Skin epidermis (tissue), 12 donors: ENCODE data around the gene PLG.
"Not testable (repeated sequence)": the region's sequence is repeated elsewhere in the genome, so short reads cannot be mapped to it uniquely, and the experiment has no call there.

Source experiments
- H3K27ac ChIP-seq, 21 experiments: fragments of 200-600 bp; sonication (generic) in 11 of 21; one replicate each; pipeline ENCODE4 v1.5.0; 2020; ENCODE audit warnings: mild to moderate bottlenecking in 3 of 21, inconsistent platforms in 2 of 21, moderate library complexity in 2 of 21
- H3K4me3 ChIP-seq, 7 experiments: fragments of 200-600 bp; sonication (generic) in 2 of 7; one replicate each; pipeline ENCODE4 v1.5.0; 2020; ENCODE audit warnings: inconsistent platforms in 2 of 7, mild to moderate bottlenecking in 2 of 7, moderate library complexity in 1 of 7

PLG gene

DNA sequence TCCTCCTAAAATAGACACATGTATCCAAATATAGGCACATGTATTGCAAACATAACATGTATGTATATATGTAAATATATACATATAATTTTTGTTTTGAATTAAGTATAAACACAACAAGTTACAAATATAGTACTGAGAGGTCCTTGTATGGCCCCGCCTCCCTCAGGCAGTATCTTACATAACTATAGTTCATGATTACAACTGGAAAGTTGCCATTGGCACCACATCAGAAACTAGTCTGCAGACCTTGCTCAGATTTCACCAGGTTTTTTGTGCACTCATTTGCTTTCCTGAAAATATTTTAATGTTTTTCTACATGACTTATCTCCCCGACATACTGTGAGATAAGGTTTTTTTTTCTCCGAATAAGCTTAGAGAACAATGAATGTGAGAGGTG is 5.2 kb upstream of the PLG start:
- H3K27ac ChIP-seq, H3K4me3 ChIP-seq: not testable (repeated sequence)

DNA sequence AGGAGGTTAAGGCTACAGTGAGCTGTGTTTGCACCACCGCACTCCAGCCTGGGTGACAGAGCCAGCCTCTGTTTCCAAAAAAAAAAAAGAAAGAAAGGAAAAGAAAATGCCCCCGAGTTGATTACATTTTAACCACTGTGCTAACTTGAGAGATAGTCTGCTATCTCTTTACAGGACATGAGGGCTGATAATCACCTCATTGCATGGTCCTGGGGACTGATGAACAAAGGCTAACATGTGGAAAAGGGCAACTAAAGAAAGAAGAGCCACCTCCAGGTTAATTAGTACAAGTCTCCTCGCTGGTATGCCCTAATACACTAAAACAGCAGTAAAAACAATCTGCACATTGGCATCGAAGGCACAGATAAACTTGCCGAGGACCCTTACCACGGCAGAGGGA is 4.2 kb upstream of the PLG start:
- Histone ChIP-seq H3K27ac (no peak overlapping the region), H3K4me3 (no peak overlapping the region)

DNA sequence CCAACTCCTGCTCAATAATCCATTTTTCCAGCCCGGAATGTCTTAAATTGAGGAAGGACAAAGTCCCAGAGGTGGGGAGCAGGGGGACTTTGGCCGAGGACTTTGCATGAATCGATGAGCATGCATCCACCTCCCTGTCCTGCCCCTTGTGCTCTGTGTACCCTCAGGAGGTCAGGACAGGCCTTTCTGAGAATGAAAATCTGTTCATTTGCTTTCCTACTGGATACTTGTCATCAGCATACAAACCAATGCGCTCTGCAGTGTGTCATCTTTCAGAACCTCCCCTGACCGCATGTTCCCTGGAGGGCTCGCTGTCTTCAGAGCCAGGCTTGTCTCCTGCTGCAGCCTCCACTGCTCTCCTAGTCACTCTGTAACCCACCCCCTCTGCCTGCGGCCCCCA is 2.6 kb downstream of the PLG start:
- not testable (repeated sequence) for H3K27ac ChIP-seq

DNA sequence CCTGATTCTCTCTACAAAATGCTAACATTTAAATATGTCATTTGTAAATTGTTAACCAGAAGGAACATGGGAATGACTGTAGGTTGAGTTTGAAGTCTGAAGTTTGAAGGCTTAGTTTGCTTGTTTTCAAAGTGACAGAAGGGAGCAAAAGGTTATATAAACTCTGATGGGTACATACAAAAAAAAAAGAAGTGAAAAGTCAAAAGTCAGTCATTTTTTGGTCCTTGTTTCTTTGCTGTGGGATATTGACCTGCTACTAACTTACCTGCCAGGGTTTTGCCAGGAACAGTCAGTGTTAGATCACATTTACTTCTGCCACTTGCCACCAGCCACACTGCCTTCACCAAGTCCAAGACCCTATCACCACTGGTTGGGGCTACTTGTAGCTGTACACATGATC is 6.9 kb downstream of the PLG start:
- not testable (repeated sequence) for H3K27ac ChIP-seq, H3K4me3 ChIP-seq

More for the DNA sequence above, 2.6 kb downstream of the PLG start:
- not testable (repeated sequence) for H3K4me3 ChIP-seq

DNA sequence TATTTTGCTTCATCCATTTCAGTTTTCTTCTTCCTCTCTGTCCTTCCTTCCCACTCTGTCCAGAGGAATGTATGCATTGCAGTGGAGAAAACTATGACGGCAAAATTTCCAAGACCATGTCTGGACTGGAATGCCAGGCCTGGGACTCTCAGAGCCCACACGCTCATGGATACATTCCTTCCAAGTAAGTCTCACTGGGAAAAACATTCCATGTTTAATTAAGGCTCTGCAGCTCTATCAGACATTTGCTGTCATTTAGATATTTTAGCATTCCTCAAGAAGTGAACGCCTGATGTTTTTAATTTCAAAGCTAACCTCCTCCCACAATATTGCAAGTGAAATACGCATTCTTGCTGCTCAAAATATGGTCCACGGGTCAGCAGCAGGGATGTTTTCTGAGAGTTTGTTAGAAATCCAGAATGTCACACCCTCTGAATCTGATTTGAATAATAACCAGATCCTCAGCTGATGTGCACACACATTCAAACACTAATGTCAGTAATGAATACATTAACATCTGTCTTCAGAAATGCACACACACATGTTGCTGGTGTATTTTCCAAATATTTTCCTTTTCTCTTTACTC is 12.8 kb downstream of the PLG start:
- peak overlapping the region in 5 of 21 experiments; percentile 1 to 65 (median 48) for H3K27ac ChIP-seq

DNA sequence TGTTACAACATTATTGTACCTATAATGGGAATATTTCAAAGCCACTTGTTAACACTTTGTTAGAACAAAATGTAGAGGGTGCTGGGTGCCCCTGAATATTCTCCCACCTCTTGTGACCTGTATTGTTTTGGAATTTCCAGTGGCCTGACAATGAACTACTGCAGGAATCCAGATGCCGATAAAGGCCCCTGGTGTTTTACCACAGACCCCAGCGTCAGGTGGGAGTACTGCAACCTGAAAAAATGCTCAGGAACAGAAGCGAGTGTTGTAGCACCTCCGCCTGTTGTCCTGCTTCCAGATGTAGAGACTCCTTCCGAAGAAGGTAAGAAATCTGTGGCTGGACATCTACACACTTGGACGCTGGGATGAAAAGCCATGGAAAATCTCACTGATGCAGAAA is 28.9 kb downstream of the PLG start:
- H3K4me3 ChIP-seq, result no peak overlapping the region
- no peak overlapping the region for H3K27ac ChIP-seq

More for the DNA sequence above, 12.8 kb downstream of the PLG start:
- H3K4me3 ChIP-seq, result no peak overlapping the region

DNA sequence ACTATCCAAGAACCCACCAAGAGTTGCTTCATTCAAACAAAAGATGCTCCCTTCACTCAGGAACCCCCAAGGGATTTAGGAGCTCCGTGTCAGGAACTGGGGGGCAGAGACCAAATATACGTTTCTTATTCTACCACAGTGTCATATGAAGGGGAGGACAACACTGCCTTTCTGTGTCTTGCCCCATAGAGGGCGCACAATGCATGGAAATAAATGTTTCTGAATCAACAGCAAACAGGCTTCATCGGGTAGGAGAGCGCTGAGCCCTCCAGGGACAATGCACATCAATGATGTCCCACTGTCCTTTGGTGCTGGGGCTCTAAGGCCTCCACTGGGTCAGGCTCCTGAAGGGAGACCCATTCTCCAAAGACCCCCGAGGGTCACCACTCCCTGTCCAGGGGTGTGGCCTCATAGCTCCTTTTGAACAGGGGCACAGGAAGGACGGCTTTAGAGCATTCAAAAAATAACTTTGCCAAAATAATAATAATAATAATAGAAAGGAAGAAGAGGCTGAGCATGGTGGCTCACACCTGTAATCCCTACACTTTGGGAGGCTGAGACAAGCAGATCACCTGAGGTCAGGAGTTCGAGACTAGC is 31.1 kb downstream of the PLG start:
- Histone ChIP-seq H3K27ac (no peak overlapping the region), H3K4me3 (no peak overlapping the region)

DNA sequence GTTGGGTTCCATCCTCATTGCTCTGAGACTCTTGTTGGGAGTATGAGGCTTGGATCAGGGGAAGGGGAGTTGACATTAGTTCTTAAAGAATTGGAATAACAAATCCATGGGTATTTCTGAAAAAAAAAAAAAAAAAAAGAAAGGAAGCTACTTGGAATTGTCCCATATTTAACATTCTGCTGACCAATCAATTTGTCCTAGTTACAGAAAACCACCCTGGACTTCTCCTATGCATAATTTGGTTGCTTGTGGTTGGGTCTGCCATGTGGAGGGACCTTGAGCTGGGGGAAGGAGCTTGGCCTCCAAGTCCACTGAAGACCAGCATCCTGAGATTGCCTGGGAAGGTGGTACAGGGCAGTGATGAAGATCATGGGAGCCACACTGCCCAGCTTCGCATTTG is 32.6 kb downstream of the PLG start:
- Histone ChIP-seq H3K4me3 (no peak overlapping the region), H3K27ac (no peak overlapping the region)

DNA sequence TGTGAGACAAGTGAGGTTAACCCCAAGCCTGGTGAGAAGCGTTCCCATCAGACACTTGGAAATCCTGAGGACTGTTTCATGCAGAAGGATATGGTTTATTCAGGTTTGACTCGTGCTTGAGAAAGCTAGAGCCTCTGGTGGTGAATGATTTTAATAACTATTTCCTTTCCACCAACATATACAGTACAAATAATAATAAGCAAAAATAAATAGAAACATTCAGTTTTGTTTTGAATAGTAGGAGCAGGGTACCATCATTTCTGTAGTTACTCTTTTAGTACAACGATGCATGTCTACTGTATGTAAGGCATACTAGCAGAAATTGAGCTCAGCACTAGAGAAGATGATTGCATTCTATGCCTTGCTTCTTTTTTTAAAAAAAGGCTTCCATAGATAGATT is 33.5 kb downstream of the PLG start:
- H3K4me3 ChIP-seq, result no peak overlapping the region
- no peak overlapping the region for H3K27ac ChIP-seq

DNA sequence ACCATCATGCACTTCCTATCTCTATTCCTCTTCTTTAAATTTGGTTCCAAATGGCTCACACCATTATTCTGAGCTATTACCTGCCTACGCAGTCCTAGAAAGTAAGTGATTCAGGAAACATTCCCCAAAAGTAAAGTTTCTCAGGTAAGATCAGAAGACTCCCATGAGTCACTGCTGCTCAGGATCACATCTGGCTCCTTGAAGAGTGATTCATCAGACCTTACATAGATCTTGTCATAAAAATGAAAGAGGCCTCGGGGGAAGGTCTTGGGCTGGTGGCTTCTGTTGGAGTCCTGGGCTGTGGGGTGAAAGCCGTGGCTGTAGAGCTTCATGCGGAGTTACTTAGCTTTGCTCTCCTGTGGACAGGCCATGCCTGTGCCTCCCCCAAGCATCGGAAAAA is 35.9 kb downstream of the PLG start:
- H3K27ac ChIP-seq, result no peak overlapping the region
- no peak overlapping the region for H3K4me3 ChIP-seq

DNA sequence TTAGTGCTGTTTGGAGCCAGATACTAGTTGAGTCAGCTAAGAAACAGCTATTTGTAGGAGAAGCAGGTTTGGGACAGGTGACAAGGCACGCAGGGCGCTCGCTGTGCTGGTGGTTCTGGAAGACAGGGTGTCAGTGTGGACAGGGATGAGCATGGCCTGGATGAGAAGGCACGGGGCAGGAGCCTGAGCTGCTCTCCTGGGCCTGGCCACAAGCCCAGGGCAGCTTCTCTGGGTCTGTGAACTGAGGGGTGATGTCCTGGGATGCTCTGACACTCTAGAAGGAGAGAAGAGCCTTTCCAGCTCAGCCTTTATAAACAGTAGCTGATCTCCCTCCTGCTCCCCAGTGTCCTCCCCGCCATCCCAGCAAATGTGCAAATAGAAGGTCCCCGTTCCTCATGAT is 37.9 kb downstream of the PLG start:
- H3K27ac ChIP-seq, result no peak overlapping the region
- H3K4me3 ChIP-seq, result no peak overlapping the region

DNA sequence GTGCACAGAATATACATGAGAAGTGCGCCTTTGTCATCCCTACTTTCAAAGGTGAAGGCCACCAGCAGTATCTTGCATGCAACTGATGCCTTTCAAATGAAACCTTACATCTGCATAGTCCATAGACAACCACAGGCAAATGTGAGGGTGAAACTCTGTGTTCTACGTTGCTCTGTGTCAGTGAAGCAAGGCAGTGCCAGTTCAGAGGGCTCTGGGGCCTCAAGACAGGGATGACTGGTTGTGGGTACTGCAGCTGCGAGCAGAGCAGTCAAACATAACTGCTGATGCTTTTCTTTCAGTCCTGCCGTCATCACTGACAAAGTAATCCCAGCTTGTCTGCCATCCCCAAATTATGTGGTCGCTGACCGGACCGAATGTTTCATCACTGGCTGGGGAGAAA is 39.0 kb downstream of the PLG start:
- not testable (repeated sequence) for H3K27ac ChIP-seq, H3K4me3 ChIP-seq

DNA sequence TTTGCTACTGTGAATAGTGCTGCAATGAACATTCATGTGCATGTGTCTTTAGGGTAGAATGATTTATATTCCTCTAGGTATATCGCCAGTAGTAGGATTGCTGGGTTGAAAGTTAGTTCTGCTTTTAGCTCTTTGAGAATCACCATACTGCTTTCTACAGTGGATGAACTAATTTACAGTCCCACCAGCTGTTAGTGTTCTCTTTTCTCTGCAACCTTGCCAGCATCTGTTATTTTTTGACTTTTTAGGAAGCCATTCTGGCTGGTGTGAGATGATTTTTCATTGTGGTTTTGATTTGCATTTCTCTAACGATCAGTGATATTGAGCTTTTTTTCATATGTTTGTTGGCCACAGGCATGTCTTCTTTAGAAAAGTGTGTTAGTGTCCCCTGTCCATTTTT is 40.0 kb downstream of the PLG start:
- Histone ChIP-seq H3K27ac (no peak overlapping the region), H3K4me3 (no peak overlapping the region)

DNA sequence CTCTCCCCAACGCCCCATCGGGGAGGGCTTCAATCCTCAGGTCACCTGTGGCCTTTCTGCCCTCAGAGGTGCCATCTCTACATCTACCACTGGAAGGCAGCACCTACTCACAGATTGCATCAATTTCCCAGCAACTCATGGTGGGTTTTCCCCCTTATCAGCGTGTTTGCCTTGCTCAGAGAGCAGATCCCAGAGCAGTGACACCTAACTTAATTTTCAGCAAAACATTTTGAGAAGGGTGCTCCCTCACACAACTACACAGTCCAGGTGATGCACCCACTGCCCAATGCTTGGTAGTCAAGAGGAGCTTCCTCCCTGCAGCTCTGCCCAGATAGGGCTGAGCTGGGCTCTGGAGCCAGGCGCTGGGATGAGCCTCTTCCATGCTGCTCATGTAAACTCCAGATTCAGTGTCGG is 48.2 kb downstream of the PLG start:
- Histone ChIP-seq H3K27ac (no peak overlapping the region), H3K4me3 (no peak overlapping the region)

DNA sequence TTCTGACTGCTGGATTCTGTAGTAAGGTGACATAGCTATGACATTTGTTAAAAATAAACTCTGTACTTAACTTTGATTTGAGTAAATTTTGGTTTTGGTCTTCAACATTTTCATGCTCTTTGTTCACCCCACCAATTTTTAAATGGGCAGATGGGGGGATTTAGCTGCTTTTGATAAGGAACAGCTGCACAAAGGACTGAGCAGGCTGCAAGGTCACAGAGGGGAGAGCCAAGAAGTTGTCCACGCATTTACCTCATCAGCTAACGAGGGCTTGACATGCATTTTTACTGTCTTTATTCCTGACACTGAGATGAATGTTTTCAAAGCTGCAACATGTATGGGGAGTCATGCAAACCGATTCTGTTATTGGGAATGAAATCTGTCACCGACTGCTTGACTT is 51.2 kb downstream of the PLG start:
- H3K27ac ChIP-seq, H3K4me3 ChIP-seq: not testable (repeated sequence)

DNA sequence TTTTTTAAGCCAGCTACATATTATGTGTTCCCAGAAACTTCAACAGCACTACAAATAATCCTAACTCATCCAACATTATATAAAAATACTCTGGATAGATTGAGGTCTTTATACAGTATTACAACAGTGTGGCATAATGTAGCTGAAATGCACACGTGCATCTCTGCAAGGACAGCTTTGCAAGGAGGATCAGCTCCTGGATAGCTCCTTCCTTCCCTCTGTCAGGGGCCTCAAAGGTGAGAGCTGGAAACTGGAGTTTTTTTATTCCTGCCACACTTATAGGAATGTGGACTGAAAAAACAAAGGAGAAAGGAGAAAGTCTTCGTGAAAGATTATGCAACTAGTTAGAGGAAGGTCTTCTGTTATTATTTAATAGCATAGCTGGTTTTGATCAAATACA is 53.1 kb downstream of the PLG start:
- H3K27ac ChIP-seq, result no peak overlapping the region
- no peak overlapping the region for H3K4me3 ChIP-seq

DNA sequence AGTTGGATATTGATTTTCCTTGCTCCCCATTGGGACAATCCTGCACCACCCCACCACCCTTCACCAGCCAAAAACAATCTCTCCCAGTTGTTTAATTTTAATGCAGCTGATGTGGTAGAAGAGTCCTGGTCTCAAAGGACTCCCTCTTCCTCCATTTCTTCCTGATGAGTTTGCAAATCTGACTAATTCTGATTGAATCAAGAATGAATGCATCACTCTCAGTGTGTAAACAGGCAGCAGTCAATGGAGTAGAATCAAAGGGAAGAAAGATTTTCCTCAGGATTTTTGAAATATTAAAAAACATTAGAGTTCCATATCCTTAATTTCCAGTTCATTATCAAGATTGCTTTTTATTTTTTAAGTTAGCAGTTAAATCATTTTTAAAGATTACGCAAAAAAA is 54.0 kb downstream of the PLG start:
- Histone ChIP-seq H3K4me3 (no peak overlapping the region), H3K27ac (no peak overlapping the region)

DNA sequence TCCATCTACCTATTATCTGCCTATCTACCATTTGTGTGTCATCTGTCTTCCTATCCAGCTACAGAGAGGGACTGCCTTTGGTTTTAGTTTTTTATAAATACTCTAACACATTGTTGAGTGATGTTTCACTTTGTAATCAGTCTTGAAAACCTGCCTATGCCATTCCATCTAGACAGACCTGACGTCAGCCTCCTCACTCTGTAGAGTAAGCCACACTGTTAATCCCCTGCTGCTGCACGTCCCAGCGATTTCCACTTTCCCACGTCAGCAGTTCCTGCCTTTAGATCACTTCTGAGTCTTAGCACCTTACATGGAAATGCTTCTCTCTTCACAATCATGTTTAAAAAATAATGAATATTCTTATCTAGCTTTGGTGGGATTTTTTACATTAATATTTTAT is 54.8 kb downstream of the PLG start:
- H3K4me3 ChIP-seq, result no peak overlapping the region
- no peak overlapping the region for H3K27ac ChIP-seq

DNA sequence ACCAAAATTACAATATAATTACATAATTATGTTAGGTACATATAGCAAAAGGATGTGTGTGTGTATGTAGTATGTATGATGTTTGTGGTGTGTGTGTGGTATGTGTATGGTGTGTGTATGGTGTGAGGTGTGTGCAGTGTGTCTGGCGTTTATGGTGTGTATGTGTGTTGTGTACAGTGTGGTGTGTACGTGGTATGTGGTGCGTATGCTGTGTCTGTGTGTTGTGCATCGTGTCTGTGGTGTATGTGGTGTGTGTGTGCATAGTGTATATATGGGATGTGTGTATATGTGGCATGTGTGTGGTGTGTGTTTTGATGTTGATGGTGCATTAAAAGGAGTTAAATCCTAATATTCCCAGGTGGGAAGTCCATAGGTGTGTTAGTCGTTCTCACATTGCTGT is 62.8 kb downstream of the PLG start:
- Histone ChIP-seq H3K4me3 (no peak overlapping the region), H3K27ac (no peak overlapping the region)

DNA sequence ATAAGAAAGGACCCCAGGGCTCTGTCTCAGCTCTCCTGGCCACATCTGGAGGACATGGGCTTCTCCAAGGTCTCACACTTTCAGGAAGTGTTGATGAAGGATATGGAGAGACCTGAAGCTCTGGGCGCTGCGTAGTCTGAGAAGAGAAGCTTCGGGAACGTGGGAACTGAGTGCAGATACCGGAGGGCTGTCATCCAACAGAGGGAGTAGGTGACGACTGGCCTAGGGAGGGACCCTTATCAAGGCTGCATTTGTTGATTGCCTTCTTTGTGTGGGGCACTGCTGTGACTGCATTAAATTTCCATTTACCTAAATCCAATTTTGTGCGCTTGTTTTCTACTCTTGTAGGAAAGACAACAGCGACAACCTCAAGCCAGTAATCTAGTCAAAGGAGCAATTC is 63.4 kb downstream of the PLG start:
- no peak overlapping the region for H3K4me3 ChIP-seq
- no peak overlapping the region for H3K27ac ChIP-seq

DNA sequence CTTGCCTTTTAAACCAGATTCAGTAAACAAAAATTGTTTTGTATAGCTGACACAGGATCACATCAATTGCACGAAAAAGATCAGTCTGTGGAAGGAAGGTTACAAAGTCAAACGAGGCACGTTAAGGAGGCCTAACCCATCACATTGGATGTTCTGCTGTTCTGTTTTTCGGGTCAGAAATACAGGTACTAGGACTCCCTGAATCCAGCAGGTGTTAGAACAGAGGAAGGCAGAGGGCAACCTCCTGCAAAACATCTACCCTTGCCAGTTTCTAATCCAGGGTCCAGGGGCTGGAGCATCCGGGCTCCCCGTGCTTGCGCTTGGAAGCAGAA is 64.6 kb downstream of the PLG start:
- H3K4me3 ChIP-seq, result peak overlapping the region in 3 of 7 experiments; percentile 32 to 38 (median 38)
- no peak overlapping the region for H3K27ac ChIP-seq

DNA sequence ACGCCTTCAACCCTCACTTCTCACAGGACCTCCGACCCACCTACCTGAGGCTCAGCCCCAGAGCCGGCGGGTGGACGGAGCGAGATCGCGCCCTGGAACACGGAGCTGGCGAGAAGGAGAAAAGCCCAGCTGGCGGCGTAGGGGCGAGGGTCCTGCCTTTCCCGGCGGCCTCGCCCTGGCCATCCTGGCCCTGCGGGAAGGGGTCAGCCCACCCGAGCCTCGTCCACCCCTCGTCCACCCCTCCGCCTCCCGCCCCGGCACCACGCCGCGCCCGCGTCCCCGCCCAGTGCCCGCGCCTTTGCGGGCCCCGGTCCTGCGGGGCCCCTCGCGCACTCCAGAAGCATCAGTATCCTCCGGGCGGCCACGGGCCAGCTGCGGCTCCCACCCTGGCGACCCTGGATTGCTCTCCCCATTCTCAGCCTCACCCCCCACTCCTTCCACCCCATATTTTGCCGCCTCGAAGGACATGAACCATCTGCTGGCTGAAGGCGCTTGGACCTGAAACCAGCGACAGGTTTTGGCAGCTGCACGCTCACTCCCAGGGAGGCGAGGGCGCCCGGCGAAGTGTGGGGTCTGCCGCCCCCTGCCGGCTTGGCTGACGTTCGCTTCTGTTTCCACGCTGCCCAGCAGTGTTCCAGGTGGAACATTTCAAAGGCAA is 65.1 kb downstream of the PLG start:
- H3K27ac ChIP-seq, result no peak overlapping the region
- H3K4me3 ChIP-seq, result peak overlapping the region; percentile 15 to 38 (median 24)
